ENCODE measurements around the gene ABCA13.

DNA sequence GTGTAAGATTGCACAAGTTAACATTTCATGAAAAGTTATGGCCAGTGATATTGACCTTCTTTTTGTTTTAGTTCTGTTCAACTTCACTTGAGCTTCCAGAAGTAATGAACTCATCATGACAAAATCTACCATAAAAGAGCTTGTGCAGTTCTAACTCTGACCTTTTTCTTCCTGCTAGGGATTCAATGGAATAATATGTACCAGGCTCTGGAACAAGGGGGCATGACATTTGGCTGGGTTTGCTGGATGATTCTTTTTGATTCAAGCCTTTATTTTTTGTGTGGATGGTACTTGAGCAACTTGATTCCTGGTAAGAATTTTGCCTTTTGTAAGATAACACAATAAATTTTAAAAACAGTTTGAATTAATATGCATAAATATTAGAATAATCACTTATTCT is 205.0 kb downstream of the ABCA13 start:
- no peak for TF ChIP-seq POLR2AphosphoS5 (IDR thresholded peaks at IDR 0.05; ENCODE audit: borderline replicate concordance, low read depth, low read length)
- TF ChIP-seq EZH2 (IDR thresholded peaks at IDR 0.05), result no peak
